Ecto neural progenitor cell (in vitro differentiated cells): ENCODE measurements around the gene THEM4.
"Not testable (repeated sequence)": the region's sequence is repeated elsewhere in the genome, so short reads cannot be mapped to it uniquely, and the experiment has no call there.

Source experiments
- DNase-seq: peaks from one replicate; pipeline ENCODE4 v3.0.0-alpha.2; 2018; ENCODE audit warnings: low spot score

Gene THEM4

DNA sequence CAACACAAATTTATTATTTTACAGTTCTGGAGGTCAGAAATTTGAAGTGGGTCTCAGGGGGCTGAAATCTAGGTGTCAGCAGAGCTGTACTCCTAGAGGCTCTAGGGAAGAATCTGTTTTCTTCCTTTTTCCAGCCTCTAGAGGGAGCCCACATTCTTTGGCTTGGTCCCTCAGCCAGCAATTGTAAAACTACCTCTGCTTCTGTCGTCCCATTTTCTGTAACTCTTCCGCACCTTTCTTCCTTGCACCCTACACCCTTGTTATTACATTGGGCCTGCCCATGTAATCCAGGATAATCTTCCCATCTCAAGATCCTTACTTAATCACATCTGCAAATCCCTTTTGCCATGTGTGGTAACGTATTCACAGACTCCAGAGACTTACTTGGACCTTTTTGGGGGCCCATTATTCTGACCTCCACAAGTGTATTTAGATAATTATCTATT, 24.8 kb upstream of the THEM4 start:
- no peak for DNase-seq

DNA sequence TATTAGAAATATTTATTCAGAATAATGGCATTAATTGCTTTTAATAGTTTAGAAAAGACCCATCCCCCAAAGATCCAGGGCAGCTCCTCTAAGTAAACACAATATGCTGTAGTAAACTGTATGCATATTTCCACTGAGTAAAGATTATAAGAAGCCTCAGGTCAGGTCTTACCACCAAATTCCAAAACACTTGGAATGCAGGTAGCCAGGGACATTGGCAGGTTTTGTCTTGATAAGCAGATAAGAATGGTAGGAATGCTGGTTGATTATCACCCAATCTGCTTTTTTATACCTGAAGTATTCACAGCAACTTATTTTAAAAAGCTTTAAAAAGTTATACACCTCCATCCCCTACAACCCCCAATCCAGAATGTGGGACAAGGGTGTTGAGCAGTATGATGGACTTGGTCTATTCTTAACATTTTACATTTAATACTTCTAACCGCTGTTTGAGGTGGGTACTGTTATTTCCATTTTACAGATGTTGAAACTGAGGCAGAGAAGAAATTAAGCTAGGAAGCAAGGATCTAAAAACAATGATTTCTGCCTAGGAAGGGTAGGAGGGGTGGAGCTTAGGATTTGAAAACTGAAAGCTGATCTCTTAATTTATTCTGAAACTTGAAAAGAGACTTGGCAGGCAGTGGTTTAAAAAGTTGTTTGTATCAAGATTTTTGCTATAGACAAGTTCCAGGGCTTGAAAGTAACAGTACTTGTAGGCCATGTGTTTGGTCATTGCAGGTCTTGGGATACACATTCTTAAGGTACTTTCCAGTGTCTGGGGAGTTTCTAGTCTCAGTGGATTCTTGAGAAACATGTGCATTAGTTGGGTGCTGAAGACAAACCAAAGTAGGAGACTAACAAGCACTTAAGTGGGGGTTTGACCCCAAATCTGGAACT, 15.6 kb upstream of the THEM4 start:
- DNase-seq, result no peak

DNA sequence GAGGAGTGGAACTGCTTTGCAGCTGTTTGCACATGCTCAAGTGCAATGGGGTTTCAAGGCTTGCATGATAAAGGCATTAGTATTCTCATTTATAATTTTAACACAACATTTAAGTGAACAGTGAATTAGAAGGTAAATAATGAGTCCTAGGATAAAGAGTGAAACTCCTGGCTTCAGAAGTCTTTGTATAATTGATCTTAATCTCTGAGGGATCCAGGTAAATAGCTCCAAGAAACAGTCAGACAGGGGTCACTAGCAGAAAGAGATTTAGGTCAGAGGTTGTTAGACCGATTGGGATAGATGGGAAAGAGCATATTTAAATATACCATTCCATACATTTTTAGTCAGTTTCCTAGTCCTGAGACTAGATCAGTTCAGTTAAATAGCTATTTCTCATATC, 14.1 kb upstream of the THEM4 start:
- no peak for DNase-seq

DNA sequence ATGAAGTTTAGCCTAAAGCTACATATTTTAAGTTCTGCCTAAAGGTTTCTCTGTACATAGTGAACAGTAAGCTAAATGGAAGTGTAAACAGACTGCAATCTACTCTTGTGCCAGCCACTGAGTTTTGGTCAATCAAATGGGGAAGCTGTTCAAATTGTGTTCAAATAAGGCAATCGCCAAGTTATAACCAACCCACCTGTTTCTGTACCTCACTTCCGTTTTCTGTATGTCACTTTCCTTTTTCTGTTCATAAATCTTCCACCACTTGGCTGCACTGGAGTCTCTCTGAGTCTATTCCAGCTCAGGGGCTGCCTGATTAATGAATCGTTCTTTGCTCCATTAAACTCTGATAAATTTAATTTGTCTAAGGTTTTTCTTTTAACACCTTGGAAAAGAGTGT, 10.8 kb upstream of the THEM4 start:
- no peak for DNase-seq

DNA sequence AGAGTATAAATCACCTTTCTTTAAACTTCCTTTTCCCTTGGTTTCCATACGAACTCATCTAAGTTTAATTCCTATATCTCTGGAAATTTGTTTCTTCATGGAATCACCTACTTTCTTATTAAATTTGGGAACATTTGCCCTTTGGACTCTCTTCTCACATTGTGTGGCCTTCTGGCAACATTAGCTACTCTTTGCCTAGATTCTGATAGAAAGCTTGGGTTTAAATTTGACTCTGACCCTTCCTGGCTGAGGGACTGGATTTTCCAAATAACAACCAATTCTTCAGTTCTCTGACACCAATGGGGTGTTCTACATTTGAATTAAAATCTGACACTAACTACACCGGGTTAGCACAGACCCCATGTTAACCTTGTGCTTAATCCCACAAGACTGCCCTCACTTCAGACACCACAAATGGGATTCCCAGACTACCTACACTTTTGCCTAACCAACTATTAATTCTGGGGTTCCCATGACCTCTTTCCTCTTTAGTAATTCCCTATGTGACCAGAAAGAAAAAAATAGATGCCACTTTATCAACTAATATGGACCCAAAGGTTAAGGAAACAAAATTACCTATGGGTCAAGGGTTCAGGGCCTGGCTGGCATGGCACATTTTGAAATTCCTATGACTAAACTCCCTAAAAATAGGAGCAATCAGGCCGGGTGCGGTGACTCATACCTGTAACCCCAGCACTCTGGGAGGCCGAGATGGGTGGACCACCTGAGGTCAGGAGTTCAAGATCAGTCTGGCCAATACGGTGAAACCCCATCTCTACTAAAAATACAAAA, 9.7 kb upstream of the THEM4 start:
- DNase-seq, result no peak

DNA sequence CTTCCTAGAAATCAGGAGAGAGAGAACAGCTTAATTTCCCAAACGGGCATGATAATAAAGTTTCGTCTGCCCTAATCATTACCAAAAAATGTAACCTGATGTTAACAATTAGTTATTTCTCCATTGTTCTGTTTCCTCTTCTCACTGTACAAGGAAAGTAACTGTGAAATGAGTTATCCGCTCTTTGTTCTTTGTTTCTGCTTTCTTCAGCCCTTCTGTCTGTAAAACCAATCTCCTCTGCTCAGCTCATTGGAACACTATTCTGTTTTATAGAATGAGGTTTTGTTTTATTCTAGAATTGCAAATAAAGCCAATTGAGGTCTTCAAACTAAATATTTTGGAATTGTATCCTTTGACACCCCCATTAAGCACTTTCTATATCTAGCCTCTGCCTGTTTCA, 8.8 kb upstream of the THEM4 start:
- no peak for DNase-seq

DNA sequence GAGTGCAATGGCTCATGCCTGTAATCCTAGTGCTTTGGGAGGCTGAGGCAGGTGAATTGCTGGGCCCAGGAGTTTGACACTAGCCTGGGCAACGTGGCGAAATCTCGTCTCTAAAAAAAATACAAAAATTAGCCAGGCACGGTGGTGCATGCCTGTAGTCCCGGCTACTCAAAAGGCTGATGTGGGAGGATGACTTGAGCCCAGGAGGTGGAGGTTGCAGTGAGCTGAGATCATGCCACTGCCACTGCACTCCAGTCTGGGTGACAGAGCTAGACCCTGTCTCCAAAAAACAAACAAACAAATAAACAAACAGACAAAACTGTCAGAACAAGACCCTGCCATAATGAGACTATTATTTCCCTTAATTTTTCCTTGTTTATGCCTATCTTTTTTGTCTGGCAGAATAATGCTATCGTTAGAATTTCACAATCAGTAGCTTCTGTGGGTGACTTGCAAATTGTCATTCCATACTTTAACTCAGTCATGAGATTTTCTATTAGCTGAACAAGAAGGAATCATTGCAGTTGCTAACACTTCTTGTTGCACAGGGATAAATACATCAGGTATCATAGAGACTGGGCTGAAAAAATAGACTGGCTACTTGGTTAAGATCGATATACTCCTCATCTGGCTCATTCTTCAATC, 7.5 kb upstream of the THEM4 start:
- DNase-seq, result no peak

DNA sequence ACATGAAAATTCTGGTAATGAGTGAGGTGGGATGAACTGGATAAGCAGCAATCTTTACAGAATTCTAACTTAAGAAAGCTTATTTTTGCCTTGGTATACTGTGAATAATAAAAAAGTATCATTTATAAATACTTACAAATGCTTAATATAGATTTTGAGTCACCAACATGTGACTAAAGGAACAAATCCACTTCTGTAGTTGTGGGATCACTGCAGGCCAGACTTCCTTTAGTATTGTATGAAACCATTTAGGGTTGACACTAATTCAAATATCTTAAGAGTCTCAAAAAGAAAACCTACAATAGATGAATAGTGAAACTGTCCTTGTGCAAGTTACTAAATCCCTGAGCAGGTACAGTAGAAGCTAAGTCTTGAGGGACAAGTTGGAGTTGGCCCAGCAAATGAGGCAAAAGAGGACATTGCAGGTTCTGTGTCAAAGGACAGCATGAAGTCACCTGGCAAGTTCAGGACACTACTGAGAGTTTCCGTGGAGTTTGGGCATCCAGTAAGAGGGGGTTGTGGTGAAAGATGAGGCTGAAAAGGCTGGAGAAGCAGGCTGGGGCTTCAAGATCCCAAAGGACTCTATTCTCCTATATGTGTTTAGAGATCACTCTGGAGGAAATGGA, 5.9 kb upstream of the THEM4 start:
- no peak for DNase-seq

DNA sequence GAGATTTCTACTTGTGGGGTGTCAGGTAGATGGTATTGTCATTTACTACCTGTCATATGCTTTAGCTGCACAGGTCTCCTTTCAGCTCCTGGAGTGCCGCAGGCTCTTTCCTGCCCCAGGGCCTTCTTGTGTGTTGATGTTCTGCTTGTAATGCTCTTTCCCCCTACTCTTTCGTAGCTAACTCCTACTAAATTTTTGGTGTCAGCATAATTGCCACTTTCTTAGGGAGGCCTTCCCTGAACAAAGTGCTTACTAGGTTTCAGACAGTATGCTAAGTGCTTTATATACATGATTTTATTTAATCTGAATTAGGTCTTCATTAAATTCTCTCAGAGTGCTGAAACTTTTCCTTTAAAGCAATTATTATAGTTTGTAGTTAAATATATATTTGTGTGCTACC, 4.8 kb upstream of the THEM4 start:
- no peak for DNase-seq

DNA sequence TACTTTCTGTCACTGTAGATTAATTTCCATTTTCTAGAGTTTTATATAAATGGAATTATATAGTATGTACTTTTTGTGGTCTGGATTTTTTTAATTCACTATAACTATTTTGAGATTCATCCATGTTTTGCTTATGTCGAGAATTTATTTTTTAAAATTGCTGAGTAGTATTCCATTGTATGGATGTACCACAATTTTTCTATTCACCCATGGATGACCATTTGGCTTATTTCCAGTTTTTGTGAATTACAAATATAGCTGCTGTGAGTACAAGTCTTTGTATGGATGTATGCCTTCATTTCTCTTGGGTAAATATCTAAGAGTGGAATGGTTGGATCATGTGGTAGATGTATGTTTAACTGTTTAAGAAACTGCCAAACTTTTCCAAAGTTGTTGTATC, 3.7 kb upstream of the THEM4 start:
- no peak for DNase-seq

DNA sequence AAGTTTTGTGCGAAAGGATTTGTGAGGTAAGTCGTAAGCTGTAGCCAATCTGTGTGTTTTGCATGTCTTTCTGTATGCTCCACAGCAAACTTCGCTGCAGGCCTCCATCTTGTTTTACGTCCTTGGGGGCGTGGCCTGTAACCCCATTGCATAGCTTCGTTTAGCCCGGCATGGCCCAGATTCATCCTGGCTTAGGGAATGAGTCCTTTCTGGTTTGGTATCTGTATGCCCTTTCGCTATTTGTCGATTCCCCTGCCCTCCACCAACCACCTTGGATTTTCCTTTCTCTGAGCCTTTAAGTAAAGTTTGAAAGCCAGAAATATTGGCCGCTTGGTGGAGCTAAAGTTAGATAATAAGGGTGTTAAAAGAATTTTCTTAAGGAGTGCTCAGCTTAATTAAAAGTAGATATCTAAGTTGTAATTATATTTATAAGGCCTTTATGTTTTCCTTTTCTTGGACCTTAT, 1.1 kb downstream of the THEM4 start:
- no peak for DNase-seq

DNA sequence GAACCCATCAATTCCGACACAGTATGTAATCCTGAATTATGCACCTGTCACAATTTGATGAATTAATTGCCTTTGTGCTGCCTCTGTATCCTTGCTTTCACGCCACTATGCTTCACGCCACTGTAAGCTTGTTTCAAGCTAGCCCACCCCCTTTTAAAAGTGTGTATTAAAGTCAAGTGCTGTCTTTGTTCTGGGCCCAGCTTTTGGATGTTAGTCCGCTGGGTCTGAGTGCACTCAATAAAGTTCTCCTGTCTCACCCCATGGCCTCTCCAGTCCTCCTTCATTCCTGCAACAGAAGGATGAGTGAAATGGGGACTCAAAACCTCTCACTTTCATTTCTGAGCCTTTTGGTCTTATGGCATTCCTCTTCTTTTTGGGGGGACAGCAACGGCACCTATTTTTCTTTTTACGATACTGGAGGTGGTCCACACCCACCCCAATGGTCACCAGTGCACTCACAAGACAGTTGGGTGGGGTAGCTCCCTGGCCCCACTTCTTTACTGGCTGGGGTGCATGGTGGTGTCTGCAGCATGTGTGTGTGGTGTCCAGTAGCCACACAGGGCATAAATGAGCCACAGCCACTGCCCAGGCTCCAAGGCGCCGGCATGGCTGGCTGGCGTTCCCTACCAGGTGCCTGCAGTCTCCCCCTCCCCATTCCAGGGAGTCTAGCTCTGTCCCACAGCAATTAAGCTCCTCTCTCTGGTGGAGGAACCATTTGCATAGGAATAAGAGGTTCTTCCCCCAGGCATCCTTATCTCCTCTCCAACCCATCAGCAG, 1.8 kb downstream of the THEM4 start:
- no peak for DNase-seq

DNA sequence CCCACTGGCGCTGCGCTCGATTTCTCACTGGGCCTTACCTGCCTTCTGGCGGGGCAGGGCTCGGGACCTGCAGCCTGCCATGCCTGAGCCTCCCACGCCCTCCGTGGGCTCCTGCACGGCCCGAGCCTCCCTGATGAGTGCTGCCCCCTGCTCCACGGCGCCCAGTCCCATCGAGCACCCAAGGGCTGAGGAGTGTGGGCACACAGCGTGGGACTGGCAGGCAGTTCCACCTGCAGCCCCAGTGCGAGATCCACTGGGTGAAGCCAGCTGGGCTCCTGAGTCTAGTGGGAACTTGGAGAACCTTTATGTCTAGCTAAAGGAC, 3.0 kb downstream of the THEM4 start:
- DNase-seq, result not testable (repeated sequence)

DNA sequence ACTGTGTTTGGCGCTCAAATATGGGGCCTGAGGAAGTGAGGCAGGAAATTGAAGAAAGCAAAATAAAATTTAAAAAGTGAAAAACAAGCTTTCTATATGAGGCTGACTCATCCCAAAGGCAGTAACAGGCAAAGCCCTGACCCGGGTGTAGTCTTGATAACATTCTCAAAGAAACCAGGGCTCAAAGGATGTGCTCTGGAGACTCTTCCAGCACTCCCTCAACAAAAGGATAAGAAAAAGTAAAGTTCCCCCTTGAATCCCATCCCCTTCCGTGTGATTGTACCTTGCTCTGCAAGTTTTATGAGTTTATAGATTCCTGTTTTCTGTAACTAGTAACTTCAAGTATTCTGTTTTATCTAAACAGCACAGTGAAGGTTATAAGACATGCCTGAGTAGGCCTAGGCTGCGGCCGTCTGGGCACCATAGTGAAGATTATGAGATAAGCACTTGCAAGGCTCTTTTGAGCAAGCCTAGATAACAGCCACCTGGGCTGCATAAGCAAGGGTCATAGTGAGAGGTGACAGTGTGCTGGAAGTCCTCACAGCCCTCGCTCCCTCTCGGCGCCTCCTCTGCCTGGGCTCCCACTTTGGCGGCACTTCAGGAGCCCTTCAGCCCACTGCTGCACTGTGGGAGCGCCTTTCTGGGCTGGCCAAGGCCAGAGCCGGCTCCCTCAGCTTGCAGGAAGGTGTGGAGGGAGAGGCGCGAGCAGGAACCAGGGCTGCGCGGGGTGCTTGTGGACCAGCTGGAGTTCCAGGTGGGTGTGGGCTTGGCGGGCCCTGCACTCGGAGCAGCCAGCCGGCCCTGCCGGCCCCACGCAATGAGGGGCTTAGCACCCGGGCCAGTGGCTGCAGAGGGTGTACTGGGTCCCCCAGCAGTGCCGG, 3.6 kb downstream of the THEM4 start:
- not testable (repeated sequence) for DNase-seq

DNA sequence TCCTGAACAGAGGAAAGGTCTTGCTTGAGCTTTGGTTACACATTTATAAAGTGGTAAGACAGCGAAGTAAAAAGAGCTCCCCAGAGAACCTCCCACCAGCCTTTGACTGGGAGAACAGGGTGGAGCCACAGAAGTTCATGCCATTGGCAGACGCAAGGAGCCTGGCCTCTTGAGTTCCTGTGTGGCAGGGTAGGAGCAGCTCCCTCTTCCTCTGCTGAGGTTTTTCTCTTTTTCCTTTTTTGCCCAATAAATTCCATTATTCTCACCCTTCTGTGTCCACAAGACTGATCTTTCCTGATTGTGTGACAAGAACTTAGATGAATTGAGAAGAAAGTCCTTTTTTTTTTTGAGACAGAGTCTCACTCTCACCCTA, 4.3 kb downstream of the THEM4 start:
- no peak for DNase-seq

DNA sequence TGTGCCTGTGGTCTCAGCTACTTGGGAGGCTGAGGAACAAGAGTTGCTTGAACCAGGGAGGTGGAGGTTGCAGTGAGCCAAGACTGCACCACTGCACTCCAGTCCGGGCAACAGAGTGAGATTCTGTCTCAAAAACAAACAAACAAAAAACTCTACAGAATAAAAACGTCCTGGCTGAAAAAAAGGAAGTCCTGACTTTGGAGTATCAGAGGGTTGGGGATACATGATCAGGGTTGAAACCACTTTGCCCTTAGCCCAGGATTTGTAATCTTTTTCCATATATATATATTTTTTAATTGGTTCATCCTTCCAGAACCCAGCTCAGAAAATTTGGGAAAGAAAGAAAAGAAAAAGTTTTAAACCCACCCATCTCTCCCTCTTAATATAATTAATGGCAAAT, 6.5 kb downstream of the THEM4 start:
- no peak for DNase-seq

DNA sequence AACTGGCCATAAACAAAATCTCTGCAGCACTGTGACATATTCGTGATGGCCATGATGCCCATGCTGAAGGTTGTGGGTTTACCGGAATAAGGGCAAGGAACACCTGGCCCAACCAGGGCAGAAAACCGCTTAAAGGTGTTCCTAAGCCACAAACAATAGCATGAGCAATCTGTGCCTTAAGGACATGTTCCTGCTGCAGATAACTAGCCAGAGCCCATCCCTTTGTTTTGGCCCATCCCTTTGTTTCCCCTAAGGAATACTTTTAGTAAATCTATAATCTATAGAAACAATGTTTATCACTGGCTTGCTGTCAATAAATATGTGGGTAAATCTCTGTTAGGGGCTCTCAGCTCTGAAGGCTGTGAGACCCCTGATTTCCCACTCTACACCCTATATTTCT, 8.5 kb downstream of the THEM4 start:
- not testable (repeated sequence) for DNase-seq

DNA sequence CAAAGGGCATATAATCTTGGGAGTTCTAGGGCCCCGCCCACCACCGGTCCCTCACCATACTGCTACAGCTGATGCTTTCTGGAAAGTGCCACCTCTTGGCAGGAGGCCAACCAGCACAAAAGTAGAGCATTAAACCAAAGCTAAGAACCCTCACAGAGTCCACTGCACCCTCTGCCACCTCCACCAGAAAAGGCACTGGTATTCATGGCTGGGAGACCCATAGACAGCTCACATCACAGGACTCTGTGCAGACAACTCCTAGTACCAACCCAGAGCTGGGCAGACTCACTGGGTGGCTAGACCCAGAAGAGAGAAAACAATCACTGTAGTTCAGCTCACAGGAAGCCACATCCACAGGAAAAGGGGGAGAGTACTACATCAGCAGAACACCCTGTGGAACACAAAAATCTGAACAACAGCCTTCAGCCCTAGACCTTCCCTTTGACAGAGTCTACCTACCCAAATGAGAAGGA, 10.8 kb downstream of the THEM4 start:
- DNase-seq, result no peak

DNA sequence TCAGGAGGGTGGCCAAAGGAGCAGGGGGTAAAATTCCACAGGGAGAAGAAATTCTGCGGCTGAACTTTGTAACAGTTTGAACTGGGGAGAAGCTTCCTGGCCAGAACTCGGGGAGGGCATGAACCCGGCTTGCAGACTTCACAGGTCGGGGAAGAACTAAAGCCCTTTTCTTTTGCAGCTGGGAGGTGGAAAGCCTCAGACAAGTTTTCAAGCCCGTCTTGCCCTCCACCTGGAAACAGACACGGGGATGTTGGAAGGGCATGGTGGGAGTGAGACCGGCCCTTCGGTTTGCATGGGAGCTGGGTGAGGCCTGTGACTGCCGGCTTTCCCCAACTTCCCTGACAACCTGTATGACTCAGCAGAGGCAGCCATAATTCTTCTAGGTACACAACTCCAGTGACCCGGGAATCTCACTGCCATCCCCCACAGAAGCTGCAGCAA, 11.3 kb downstream of the THEM4 start:
- DNase-seq, result no peak

DNA sequence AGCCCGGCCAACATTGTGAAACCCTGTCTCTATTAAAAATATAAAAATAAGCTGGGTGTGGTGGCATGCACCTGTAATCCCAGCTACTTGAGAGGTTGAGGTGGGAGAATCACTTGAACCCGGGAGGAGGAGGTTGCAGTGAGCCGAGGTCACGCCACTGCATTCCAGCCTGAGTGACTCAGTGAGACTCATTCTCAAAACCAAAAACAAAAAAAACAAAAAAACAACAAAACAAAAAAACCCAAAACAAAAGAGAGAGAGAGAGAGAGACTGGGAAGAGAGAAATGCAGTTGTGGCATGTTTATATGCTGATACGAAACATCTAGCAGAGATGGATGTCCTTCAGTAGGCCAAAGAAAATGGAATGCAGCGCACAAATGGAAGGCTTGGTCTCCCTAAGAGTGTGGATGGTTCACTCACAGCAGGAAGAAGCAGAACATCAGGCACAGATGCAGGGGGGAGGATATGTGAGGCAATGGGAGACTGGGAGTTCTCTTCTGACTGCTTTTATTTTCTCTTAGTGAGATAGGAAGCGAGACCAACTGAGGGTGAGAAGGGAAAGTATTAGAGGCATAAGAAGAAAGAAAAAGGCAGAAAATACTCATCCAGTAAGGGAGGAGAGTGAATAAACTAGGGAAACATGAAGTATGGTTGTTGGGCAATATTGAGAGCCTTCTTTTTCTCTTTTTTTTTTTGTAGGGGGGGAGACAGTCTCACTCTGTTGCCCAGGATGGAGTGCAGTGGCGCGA, 16.0 kb downstream of the THEM4 start:
- DNase-seq, result no peak
